Breast epithelium (tissue), 4 donors: ENCODE measurements around the gene STAM. TPM values are rescaled to one million over a fixed set of nuclear protein-coding genes. Genes with fewer than 3 reads are reported as not detected.

Source experiments
- DNase-seq, 2 donors: peaks; one replicate each; pipeline ENCODE4 v3.0.0-alpha.2; 2019; ENCODE audit warnings: low spot score in 2 of 2
- H3K27ac ChIP-seq, 2 donors: fragments of 200-600 bp; sonication (generic) in 1 of 2; one replicate each; pipeline ENCODE4 v1.5.1; 2016 to 2019; ENCODE audit warnings: mild to moderate bottlenecking in 1 of 2
- H3K27me3 ChIP-seq, 2 donors: fragments of 200-600 bp; sonication (generic) in 1 of 2; one replicate each; pipeline versions ENCODE4 v1.5.1 to v1.6.0; 2017 to 2019; ENCODE audit warnings: control low read depth in 1 of 2, mild to moderate bottlenecking in 1 of 2
- H3K36me3 ChIP-seq: fragments of 200-600 bp; one replicate; pipeline ENCODE4 v1.5.1; 2019
- H3K4me1 ChIP-seq, 2 donors: fragments of 200-600 bp; sonication (generic); one replicate each; pipeline ENCODE4 v1.5.1; 2016 to 2019; ENCODE audit warnings: control low read depth in 1 of 2
- H3K4me3 ChIP-seq, 3 donors: fragments of 200-600 bp; sonication (generic); 1 replicate in 2 of 3; 2 replicates in 1 of 3; pipeline ENCODE4 v1.5.1; 2016 to 2019; ENCODE audit warnings: mild to moderate bottlenecking in 3 of 3, moderate library complexity in 2 of 3
- H3K9me3 ChIP-seq, 2 donors: fragments of 200-600 bp; sonication (generic) in 1 of 2; one replicate each; pipeline ENCODE4 v1.5.1; 2016 to 2019; ENCODE audit warnings: control low read depth in 1 of 2
- CTCF ChIP-seq, 3 donors: fragments of 450-650 bp; IDR thresholded peaks; one replicate each; pipeline ENCODE4 v1.5.1; 2016 to 2017; ENCODE audit warnings: antibody characterized with exemption in 3 of 3, mild to moderate bottlenecking in 3 of 3, moderate library complexity in 3 of 3
- POLR2A ChIP-seq: fragments of 450-650 bp; IDR thresholded peaks from one replicate; pipeline ENCODE4 v1.6.1; 2016; ENCODE audit warnings: antibody characterized with exemption, mild to moderate bottlenecking, moderate library complexity
- POLR2AphosphoS5 ChIP-seq, 3 donors: sonication (generic); formaldehyde crosslinking; IDR thresholded peaks; one replicate each; pipeline ENCODE4 v1.6.1; 2017; ENCODE audit warnings: antibody characterized with exemption in 3 of 3
- intact Hi-C: fragments of 100-400 bp; cut with DNase I; formaldehyde crosslinking; loops from one replicate; pipeline ENCODE4 v1.15.1; 2023; ENCODE audit warnings: low total_unique reads
- total RNA-seq, 3 donors: library from RNA; depleted of rRNA; stranded (reverse); fragments of >200 nt; gene quantifications; one replicate each; pipeline ENCODE4 v1.1.0, GENCODE V29; 2016

The STAM gene
- total RNA-seq, 3 donors from 2014 or later, result 19.0 to 25.2 (median 22.7) TPM

DNA sequence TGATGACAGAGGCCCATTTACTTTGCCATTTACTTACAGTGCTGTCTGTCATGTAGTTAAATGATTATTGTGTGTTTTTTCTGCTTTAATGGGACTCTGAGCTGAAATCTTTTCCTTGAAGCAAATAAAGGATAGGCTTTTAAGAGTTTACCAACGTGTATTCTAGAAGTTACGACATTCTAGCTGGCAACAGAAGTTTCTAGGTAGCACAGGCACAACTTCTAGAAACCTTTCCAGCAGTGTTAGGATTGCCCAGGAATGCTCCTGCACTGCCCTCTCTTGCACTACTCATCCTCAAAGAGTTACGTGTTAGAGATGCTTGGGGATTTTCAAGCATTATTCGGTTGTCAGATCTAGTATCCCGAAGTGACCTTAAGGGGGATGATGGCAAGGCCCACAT lies 65.5 kb downstream of the STAM start:
- Histone ChIP-seq H3K27ac (no peak overlapping the region), H3K27me3 (no peaks in the 10 kb centered on the region), H3K4me1 (no peaks in the 10 kb centered on the region), H3K4me3 (no peak overlapping the region), H3K36me3 (no peaks in the 10 kb centered on the region), H3K9me3 (no peaks in the 10 kb centered on the region)
- intact Hi-C loops, result no loop called here
- TF ChIP-seq POLR2A (no peak), POLR2AphosphoS5 (IDR thresholded peaks at IDR 0.05) (no peak), CTCF (IDR thresholded peaks at IDR 0.05) (no peak)
- no peak for DNase-seq

- no peak for DNase-seq
- Histone ChIP-seq H3K9me3 (no peaks in the 10 kb centered on the region), H3K4me3 (no peak overlapping the region), H3K4me1 (no peaks in the 10 kb centered on the region), H3K36me3 (peaks cover 3% of the 10 kb centered on the region), H3K27me3 (no peaks in the 10 kb centered on the region), H3K27ac (no peak overlapping the region)
- TF ChIP-seq POLR2AphosphoS5 (IDR thresholded peaks at IDR 0.05), result no peak
- no peak for TF ChIP-seq POLR2A
- TF ChIP-seq CTCF (IDR thresholded peaks at IDR 0.05), result no peak
- intact Hi-C loops, result no loop called here
Observed at GRCh38 chr10:17710181-17710580, 66.2 kb downstream of the STAM start.

GRCh38 chr10:17712053-17712452 lies 68.1 kb downstream of the STAM start:
- no peak for TF ChIP-seq CTCF (IDR thresholded peaks at IDR 0.05)
- TF ChIP-seq POLR2A, result no peak
- no peak for TF ChIP-seq POLR2AphosphoS5 (IDR thresholded peaks at IDR 0.05)
- no peak overlapping the region for H3K4me3 ChIP-seq
- no peak overlapping the region for H3K27ac ChIP-seq
- no peaks in the 10 kb centered on the region for H3K9me3 ChIP-seq
- no peaks in the 10 kb centered on the region for H3K27me3 ChIP-seq
- intact Hi-C loops, result no loop called here
- DNase-seq, result no peak
- no peaks in the 10 kb centered on the region for H3K4me1 ChIP-seq
- H3K36me3 ChIP-seq, result peaks cover 3% of the 10 kb centered on the region

DNA sequence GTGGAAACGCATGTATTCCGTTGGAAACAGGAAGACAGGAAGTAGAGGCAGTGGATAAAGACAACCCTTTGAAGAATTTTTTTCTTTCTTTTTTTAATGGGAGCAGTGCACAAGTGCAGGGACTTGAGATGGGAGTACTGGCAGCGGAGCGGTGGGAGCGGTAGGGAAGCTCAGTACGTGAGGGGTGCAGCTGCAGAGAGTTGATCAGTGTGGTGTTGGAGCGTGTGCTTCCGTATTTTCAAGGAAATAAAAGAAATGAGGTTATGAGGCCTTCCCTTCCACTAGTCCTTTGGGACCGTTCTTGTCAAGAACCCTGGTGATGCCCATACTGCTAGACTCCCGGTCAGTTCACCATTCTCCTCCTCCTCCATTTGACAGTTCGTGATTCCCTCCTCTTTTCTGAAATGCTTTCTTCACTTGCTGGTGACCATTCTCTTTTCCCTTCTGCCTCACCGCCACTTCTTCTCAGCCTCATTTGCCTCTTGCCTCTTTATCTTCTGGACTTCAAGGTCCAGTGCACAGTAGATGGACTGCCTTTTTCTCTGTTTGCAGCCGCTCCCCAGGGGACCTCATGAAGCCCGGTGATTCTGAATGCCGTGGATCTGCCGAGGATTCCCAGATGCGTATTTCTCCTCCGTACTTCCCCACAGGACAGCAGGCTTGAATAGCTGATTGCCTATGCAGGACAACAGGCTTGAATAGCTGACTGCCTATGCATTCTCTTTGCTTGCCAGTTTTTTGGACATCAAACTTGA lies 68.9 kb downstream of the STAM start:
- Histone ChIP-seq H3K27ac (no peak overlapping the region), H3K4me1 (no peaks in the 10 kb centered on the region), H3K9me3 (no peaks in the 10 kb centered on the region), H3K4me3 (peak overlapping the region in 1 of 3 donors; percentile 15), H3K27me3 (no peaks in the 10 kb centered on the region), H3K36me3 (peaks cover 3% of the 10 kb centered on the region)
- no peak for DNase-seq
- intact Hi-C loops, result no loop called here
- TF ChIP-seq CTCF (IDR thresholded peaks at IDR 0.05) (no peak), POLR2A (no peak), POLR2AphosphoS5 (IDR thresholded peaks at IDR 0.05) (no peak)

- Histone ChIP-seq H3K4me3 (no peak overlapping the region), H3K27ac (no peak overlapping the region), H3K9me3 (no peaks in the 10 kb centered on the region), H3K27me3 (no peaks in the 10 kb centered on the region), H3K4me1 (no peaks in the 10 kb centered on the region), H3K36me3 (peaks cover 3% of the 10 kb centered on the region)
- DNase-seq, result no peak
- intact Hi-C loops, result no loop called here
- TF ChIP-seq POLR2AphosphoS5 (IDR thresholded peaks at IDR 0.05), result no peak
- TF ChIP-seq POLR2A, result no peak
- no peak for TF ChIP-seq CTCF (IDR thresholded peaks at IDR 0.05)
Observed at GRCh38 chr10:17713758-17714157, 69.8 kb downstream of the STAM start.
